GM18511 (cell line): ENCODE measurements around the gene TNFSF10.
A peak's percentile ranks its signal among the peaks of the same experiment; 100 is the strongest.

Experiments
- ATAC-seq: cut with Tn5 transposase; IDR thresholded peaks from one replicate; pipeline ENCODE4 v1.9.1; 2021; ENCODE audit warnings: mild to moderate bottlenecking, moderate library complexity; ENCODE audit not compliant: unreplicated experiment

The TNFSF10 gene

GRCh38 chr3:172461530-172462138 is 61.6 kb downstream of the TNFSF10 start:
- ATAC-seq: peak; percentile 66

GRCh38 chr3:172456404-172456803 is 66.8 kb downstream of the TNFSF10 start:
- no peak for ATAC-seq
